Activated CD8-positive, alpha-beta T cell treated with anti-CD3 and anti-CD28 coated beads for 36 hours (primary cell): ENCODE data around the gene B3GNT5. TPM values are rescaled to one million over a fixed set of nuclear protein-coding genes. Genes with fewer than 3 reads are reported as not detected.

Source experiments
- ATAC-seq: fragments of 200-7000 bp; cut with Tn5 transposase; one replicate; pipeline ENCODE4 v1.10.0; 2021; ENCODE audit warnings: mild to moderate bottlenecking, moderate library complexity
- CTCF ChIA-PET: fragments of 350-600 bp; sonication (Branson Sonifier 250); formaldehyde crosslinking; loops from one replicate; lab custom pipeline; 2021; ENCODE audit warnings: antibody characterized with exemption; lab: Charles Lee
- POLR2A ChIA-PET: fragments of 350-600 bp; sonication (Branson Sonifier 250); formaldehyde crosslinking; loops from one replicate; lab custom pipeline; 2021; ENCODE audit warnings: antibody characterized with exemption; lab: Charles Lee
- DNase-seq: peaks from one replicate; pipeline ENCODE4 v3.0.0-alpha.2; 2020
- H3K27ac Mint-ChIP-seq: one replicate; pipeline ENCODE4 v1.8.0; 2021; ENCODE audit warnings: mild to moderate bottlenecking, mixed read lengths
- H3K27me3 Mint-ChIP-seq: one replicate; pipeline ENCODE4 v1.8.0; 2021; ENCODE audit warnings: mixed read lengths
- H3K36me3 Mint-ChIP-seq: one replicate; pipeline ENCODE4 v1.8.0; 2021; ENCODE audit warnings: low read depth, mixed read lengths
- H3K4me1 Mint-ChIP-seq: one replicate; pipeline ENCODE4 v1.8.0; 2021; ENCODE audit warnings: low read depth, mixed read lengths
- H3K4me3 Mint-ChIP-seq: one replicate; pipeline ENCODE4 v1.8.0; 2021; ENCODE audit warnings: mild to moderate bottlenecking, moderate library complexity, mixed read lengths
- H3K9me3 Mint-ChIP-seq: one replicate; pipeline ENCODE4 v1.8.0; 2021; ENCODE audit warnings: mixed read lengths
- intact Hi-C: fragments of 100-400 bp; cut with micrococcal nuclease; formaldehyde crosslinking; loops from one replicate; pipeline ENCODE4 v1.10.0; 2022
- total RNA-seq, 2 experiments: library from RNA; stranded (reverse); gene quantifications; one replicate each; pipeline ENCODE4 v1.2.3, GENCODE V29; 2021
- TF ChIP-seq, protein P1 (sequence below): fragments of 200-600 bp; IDR thresholded peaks from one replicate; pipeline ENCODE4 v1.8.0; 2022; ENCODE audit warnings: antibody characterized with exemption, mild to moderate bottlenecking

The B3GNT5 gene
- total RNA-seq, 2 experiments from 2014 or later = 25.8 to 26.1 TPM

DNA sequence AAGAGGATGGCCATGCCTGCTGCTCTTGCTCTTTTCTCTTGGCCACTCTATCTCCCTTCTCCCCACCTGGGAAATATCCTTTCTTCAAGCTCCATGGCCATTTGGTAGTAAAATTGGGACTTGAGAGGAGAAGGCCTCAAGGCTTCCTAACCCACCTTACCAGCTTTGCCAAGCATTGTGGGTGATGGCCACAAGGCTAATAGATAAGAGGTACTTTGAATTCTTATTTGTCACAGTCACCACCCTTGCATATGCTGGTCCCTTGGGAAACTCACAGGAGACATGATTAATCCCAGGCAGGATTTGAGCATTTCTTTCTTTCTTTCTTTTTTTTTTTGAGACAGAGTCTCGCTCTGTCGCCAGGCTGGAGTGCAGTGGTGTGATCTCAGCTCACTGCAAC, 37.2 kb downstream of the B3GNT5 start:
- no peak for DNase-seq
- Mint-ChIP-seq H3K9me3 (no peaks in the 10 kb centered on the region), H3K36me3 (peaks cover 8% of the 10 kb centered on the region), H3K27ac (no peak overlapping the region), H3K4me1 (peaks cover 23% of the 10 kb centered on the region), H3K4me3 (no peak overlapping the region), H3K27me3 (no peaks in the 10 kb centered on the region)
- POLR2A ChIA-PET = interaction anchor here (0.6 to 1.3 kb wide), 3 partner anchors 16 to 106 kb away, joined by 3 to 4 read pairs (median 3); no protein-coding TSS in a partner anchor
- CTCF ChIA-PET = interaction anchor here (1.5 kb wide), 1 partner anchor 92 kb away, joined by 5 read pairs; no protein-coding TSS in a partner anchor
- TF ChIP-seq, protein P1, sequence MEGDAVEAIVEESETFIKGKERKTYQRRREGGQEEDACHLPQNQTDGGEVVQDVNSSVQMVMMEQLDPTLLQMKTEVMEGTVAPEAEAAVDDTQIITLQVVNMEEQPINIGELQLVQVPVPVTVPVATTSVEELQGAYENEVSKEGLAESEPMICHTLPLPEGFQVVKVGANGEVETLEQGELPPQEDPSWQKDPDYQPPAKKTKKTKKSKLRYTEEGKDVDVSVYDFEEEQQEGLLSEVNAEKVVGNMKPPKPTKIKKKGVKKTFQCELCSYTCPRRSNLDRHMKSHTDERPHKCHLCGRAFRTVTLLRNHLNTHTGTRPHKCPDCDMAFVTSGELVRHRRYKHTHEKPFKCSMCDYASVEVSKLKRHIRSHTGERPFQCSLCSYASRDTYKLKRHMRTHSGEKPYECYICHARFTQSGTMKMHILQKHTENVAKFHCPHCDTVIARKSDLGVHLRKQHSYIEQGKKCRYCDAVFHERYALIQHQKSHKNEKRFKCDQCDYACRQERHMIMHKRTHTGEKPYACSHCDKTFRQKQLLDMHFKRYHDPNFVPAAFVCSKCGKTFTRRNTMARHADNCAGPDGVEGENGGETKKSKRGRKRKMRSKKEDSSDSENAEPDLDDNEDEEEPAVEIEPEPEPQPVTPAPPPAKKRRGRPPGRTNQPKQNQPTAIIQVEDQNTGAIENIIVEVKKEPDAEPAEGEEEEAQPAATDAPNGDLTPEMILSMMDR = no peak
- intact Hi-C loops = no loop called here
- no peak for ATAC-seq

DNA sequence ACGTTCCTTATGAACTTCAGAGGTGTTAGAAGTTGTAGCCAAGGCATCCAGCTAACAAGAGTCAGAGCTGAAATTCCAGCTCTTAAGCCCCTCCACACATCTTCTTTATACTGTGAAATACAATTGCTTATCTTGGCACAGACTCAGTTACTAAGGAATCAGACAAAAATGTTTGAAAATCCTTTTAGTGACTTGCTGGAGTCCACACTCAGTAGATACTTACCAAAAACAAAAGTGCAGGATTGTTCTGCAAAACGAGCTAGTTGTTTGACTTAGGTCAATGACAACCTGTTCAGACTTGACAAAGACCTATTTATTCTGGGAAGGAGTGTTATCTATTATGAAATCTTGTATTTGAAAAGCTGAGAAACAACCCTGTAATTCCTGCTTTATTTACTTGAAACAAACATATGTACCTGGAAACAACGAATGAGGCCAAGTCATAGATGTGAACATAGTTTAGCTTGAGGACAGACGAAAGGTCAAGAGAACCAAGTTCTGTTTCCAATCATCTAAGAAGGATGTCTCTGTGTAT, 38.5 kb downstream of the B3GNT5 start:
- Mint-ChIP-seq H3K4me1 (peaks cover 13% of the 10 kb centered on the region), H3K36me3 (peaks cover 6% of the 10 kb centered on the region), H3K27ac (no peak overlapping the region), H3K27me3 (no peaks in the 10 kb centered on the region), H3K4me3 (no peak overlapping the region), H3K9me3 (no peaks in the 10 kb centered on the region)
- POLR2A ChIA-PET = no interaction called here
- TF ChIP-seq, protein P1 = no peak
- CTCF ChIA-PET = interaction anchor here (1.5 kb wide), 2 partner anchors 14 to 91 kb away, joined by 3 to 5 read pairs; no protein-coding TSS in a partner anchor
- no peak for DNase-seq
- intact Hi-C loops = no loop called here
- no peak for ATAC-seq

DNA sequence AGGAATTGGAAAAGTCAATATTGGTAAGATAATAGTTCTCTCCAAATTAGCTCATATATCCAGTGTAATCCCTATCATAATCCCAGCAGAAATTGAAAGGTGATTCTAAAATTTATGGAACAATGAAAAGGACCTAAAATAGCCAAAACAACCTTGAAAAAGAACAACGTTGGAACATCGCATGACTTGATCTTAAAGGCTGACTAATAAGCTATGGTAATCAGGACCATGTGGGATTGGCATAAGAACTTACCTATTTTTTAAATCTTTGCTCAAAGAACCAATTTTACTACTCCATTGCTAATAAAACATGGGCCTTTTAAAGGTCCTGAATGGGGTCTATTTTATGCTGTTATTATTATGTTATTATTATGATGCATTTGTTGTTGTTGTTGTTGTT, 40.9 kb downstream of the B3GNT5 start:
- ATAC-seq = no peak
- H3K4me3 Mint-ChIP-seq = no peak overlapping the region
- no peak overlapping the region for H3K27ac Mint-ChIP-seq

DNA sequence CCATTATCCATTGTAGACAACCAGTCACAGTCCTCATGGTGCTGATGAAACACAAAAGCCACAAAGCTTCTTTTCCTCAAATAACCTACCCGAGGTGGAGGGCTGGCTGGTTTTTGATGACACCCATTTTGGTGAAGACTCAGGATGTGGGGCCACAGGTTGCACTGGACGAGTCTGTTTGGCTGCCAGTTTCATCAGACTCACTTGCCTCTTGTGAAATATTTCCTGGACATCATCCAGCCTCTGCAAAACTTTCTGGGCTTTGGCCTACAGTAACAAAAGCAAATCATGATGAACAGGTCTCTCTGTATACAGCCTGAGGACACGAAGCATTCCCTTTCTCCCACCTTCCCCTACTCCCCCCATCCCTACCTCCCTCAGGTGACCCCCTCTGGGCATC, 42.2 kb downstream of the B3GNT5 start:
- H3K9me3 Mint-ChIP-seq = no peaks in the 10 kb centered on the region
- CTCF ChIA-PET = no interaction called here
- H3K27me3 Mint-ChIP-seq = no peaks in the 10 kb centered on the region
- intact Hi-C loops = no loop called here
- H3K27ac Mint-ChIP-seq = no peak overlapping the region
- POLR2A ChIA-PET = no interaction called here
- no peaks in the 10 kb centered on the region for H3K4me1 Mint-ChIP-seq
- H3K4me3 Mint-ChIP-seq = no peak overlapping the region
- TF ChIP-seq, protein P1 = no peak
- ATAC-seq (no peak), DNase-seq (no peak)
- peaks cover 4% of the 10 kb centered on the region for H3K36me3 Mint-ChIP-seq

More for the DNA sequence above, 40.9 kb downstream of the B3GNT5 start:
- TF ChIP-seq, protein P1 = no peak
- ChIA-PET POLR2A (interaction anchor here (1.1 kb wide), 1 partner anchor 43 kb away, joined by 3 read pairs; no protein-coding TSS in a partner anchor), CTCF (interaction anchor here (0.6 to 1.1 kb wide), 2 partner anchors 8 to 105 kb away, joined by 3 read pairs; no protein-coding TSS in a partner anchor)
- no peaks in the 10 kb centered on the region for H3K9me3 Mint-ChIP-seq
- no peaks in the 10 kb centered on the region for H3K4me1 Mint-ChIP-seq
- intact Hi-C loops = no loop called here
- DNase-seq = no peak
- no peaks in the 10 kb centered on the region for H3K27me3 Mint-ChIP-seq
- peaks cover 6% of the 10 kb centered on the region for H3K36me3 Mint-ChIP-seq

DNA sequence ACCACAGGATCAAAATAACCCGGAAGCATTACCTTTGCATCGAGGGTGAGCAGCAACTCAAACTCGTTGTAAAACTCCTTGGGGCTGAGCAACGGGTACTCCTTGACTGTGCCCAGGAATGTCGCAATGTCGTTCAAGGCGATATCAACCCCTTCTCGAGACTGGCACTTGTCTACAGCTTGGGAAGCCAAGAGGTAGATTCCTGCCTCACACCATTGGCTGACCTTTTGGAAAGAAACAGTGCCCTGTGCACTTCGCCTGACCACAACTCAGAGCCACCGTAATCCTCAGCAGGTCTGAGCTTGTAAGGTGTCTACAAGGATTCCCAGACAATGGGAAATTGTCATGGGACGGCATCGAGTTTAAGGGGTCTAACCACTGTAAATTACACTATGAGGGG, 43.9 kb downstream of the B3GNT5 start:
- TF ChIP-seq, protein P1 = no peak
- Mint-ChIP-seq H3K4me3 (no peak overlapping the region), H3K36me3 (peaks cover 5% of the 10 kb centered on the region), H3K27me3 (no peaks in the 10 kb centered on the region), H3K9me3 (no peaks in the 10 kb centered on the region), H3K4me1 (peaks cover 3% of the 10 kb centered on the region), H3K27ac (no peak overlapping the region)
- ChIA-PET POLR2A (interaction anchor here (1.1 to 1.4 kb wide), 2 partner anchors 8 to 11 kb away, joined by 3 to 4 read pairs; no protein-coding TSS in a partner anchor), CTCF (interaction anchor here (0.7 kb wide), 1 partner anchor 8 kb away, joined by 3 read pairs; no protein-coding TSS in a partner anchor)
- no peak for DNase-seq
- no peak for ATAC-seq
- intact Hi-C loops = no loop called here
